Fibroblast of the aortic adventitia (primary cell): ENCODE results near the gene MCCC2. TPM values are rescaled to one million over a fixed set of nuclear protein-coding genes. Genes with fewer than 3 reads are reported as not detected.

Source experiments
- DNase-seq: peaks from one replicate; pipeline ENCODE4 v3.0.0-alpha.2; 2010; ENCODE audit warnings: low read depth
- H3K4me3 ChIP-seq: 2 replicates; pipeline ENCODE4 v1.5.1; 2011; ENCODE audit warnings: low read depth, mild to moderate bottlenecking, control low read depth, low read length, moderate library complexity
- CTCF ChIP-seq: IDR thresholded peaks from 2 replicates; pipeline ENCODE4 v1.5.1; 2011; ENCODE audit warnings: mild to moderate bottlenecking, low read length, control low read depth, inconsistent platforms; ENCODE audit not compliant: insufficient read depth
- total RNA-seq: library from RNA; depleted of rRNA; stranded (reverse); fragments of >200 nt; gene quantifications from 2 replicates; pipeline ENCODE4 v1.2.3, GENCODE V29; 2012; ENCODE audit warnings: low replicate concordance

MCCC2 gene
- total RNA-seq, 1 donor = 23.3 TPM

DNA sequence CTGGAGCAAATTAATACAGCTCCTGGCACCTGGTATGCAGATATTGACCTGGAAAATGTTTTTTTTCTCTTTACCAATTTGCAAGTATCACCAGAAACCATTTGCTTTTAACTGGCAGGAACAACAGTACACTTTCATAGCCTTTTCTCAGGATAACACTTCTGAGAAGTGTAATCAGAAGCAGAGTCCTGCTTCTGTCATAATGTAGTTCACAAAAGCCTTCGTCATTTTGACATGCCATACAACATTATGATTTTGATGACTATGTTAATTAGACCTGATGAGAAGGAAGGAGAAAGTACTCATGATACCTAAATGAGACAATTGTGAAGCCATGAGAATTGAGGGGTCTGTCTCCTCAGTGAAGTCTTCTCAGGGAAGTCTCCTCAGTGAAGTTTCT is 90.8 kb downstream of the MCCC2 start:
- TF ChIP-seq CTCF = no peak
- no peak overlapping the region for H3K4me3 ChIP-seq

GRCh38 chr5:71679714-71680113 is 92.6 kb downstream of the MCCC2 start:
- DNase-seq = no peak
- no peak overlapping the region for H3K4me3 ChIP-seq
- TF ChIP-seq CTCF = no peak

More for the DNA sequence above, 90.8 kb downstream of the MCCC2 start:
- DNase-seq = no peak

DNA sequence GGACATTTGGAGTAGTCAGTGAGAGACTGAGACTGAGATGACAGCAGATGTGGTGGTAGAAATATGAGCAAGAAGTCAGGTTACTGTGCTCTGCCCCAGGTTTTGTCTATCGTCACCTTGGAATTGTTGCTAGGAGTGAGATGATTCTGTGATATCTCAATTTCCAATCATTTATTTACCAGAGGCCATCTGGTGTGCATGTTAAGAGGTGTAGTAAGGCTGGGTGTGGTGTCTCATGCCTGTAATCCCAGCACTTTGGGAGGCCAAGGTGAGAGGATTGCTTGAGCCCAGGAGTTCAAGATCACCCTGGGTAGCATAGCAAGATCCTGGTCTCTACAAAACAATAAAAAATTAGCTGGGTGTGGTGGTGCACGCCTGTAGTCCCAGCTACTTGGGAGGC is 93.4 kb downstream of the MCCC2 start:
- TF ChIP-seq CTCF = no peak
- DNase-seq = no peak

DNA sequence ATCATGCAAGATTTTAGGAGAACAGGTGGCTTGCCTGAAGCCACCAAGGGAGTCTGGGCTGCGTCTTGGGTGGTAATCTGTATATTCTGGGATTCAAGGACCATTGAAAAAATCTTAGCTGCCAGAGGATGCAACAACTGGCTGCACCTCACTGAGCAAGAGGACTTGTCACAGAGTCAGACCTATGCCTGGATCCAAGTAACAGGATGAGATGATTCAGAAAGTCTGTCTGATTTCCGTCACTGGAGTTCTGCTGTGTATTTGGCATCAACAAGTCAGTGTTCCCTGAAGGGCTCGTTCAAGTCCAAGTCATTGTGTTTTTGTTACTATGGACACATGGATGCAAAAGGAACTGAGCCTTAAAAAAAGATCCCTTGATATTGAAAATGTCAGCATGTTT is 94.2 kb downstream of the MCCC2 start:
- no peak overlapping the region for H3K4me3 ChIP-seq
- DNase-seq = peak; percentile 27
- no peak for TF ChIP-seq CTCF

More for the DNA sequence above, 93.4 kb downstream of the MCCC2 start:
- H3K4me3 ChIP-seq = no peak overlapping the region

DNA sequence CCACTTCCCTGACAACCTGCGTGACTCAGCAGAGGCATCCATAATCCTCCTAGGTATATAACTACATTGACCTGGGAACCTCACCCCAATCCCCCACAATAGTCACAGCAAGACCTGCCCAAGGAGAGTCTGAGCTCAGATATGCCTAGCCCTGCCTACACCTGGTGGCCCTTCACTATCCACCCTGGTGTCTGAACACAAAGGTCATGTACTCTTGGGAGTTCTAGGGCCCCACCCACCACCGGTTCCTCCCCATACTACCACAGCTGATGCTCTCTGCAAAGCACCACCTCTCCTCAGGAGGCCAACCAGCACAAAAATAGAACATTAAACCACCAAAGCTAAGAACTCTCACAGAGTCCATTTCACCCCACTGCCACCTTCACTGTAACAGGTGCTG is 97.2 kb downstream of the MCCC2 start:
- TF ChIP-seq CTCF = no peak
- H3K4me3 ChIP-seq = no peak overlapping the region
- no peak for DNase-seq

GRCh38 chr5:71693828-71694427 is 106.8 kb downstream of the MCCC2 start:
- TF ChIP-seq CTCF = no peak

GRCh38 chr5:71695071-71695470 is 107.9 kb downstream of the MCCC2 start:
- no peak overlapping the region for H3K4me3 ChIP-seq
- no peak for DNase-seq
- TF ChIP-seq CTCF = no peak

More at GRCh38 chr5:71693828-71694427, 106.8 kb downstream of the MCCC2 start:
- no peak for DNase-seq
- H3K4me3 ChIP-seq = no peak overlapping the region
